Left lung (tissue), 10 donors: Measurements from ENCODE around the gene CROCC2. TPM values are rescaled to one million over a fixed set of nuclear protein-coding genes. Genes with fewer than 3 reads are reported as not detected.

Experiments
- ATAC-seq: fragments of 200-7000 bp; cut with Tn5 transposase; one replicate; pipeline ENCODE4 v1.9.1; 2020; ENCODE audit warnings: moderate library complexity
- DNase-seq, 4 donors: peaks; one replicate each; pipeline ENCODE4 v3.0.0-alpha.2; 2013 to 2020
- H3K27ac ChIP-seq, 2 donors: fragments of 200-600 bp; sonication (generic) in 1 of 2; one replicate each; pipeline versions ENCODE4 v1.5.0 to v1.8.0; 2020 to 2021
- H3K27me3 ChIP-seq, 2 donors: fragments of 200-600 bp; sonication (generic) in 1 of 2; one replicate each; pipeline versions ENCODE4 v1.5.0 to v1.8.0; 2020 to 2021
- H3K36me3 ChIP-seq, 2 donors: fragments of 200-600 bp; sonication (generic) in 1 of 2; one replicate each; pipeline versions ENCODE4 v1.5.0 to v1.8.0; 2020 to 2021
- H3K4me1 ChIP-seq, 2 donors: fragments of 200-600 bp; one replicate each; pipeline ENCODE4 v1.8.0; 2021
- H3K4me3 ChIP-seq, 2 donors: fragments of 200-600 bp; sonication (generic) in 1 of 2; one replicate each; pipeline versions ENCODE4 v1.5.0 to v1.8.0; 2020 to 2021; ENCODE audit warnings: mild to moderate bottlenecking in 1 of 2
- H3K9me3 ChIP-seq, 2 donors: fragments of 200-600 bp; sonication (generic) in 1 of 2; one replicate each; pipeline versions ENCODE4 v1.5.0 to v1.8.0; 2020 to 2021
- CTCF ChIP-seq, 2 donors: fragments of 200-600 bp; sonication (generic) in 1 of 2; IDR thresholded peaks; one replicate each; pipeline versions ENCODE4 v1.5.0 to v1.8.0; 2021; ENCODE audit warnings: antibody characterized with exemption in 2 of 2
- intact Hi-C, 2 donors: fragments of 100-400 bp; cut with DNase I; formaldehyde crosslinking; loops; one replicate each; pipeline versions ENCODE4 v1.11.2 to v1.14.2; 2022
- polyA plus RNA-seq, 6 donors: library from polyadenylated mRNA; unstranded; fragments of 120-200 nt; gene quantifications; one replicate each; pipeline ENCODE4 v1.2.1, GENCODE V29; 2013; ENCODE audit not compliant: insufficient read length in 6 of 6
- total RNA-seq, 2 donors: library from RNA; stranded (reverse); fragmentation: NEBNext Ultra II Directional; extraction: Animal tissue kit (Norgen Biotek cat#: 25700); gene quantifications; one replicate each; pipeline ENCODE4 v1.2.1, GENCODE V29; 2021
- donor health status: DM: no; HTN: yes; CAD: no.
- donor health status: DM: no; HTN: no; CAD: no.

The CROCC2 gene
- total and polyA plus RNA-seq, 8 donors: 0.32 to 4.4 (median 2.3) TPM

- intact Hi-C loops: no loop called here
- ATAC-seq (peak; percentile 87), DNase-seq (peak; percentile 89 to 95 (median 92))
- Histone ChIP-seq H3K4me1 (peaks cover 12 to 55% of the 10 kb centered on the region in 2 donors), H3K27me3 (peaks cover 0 to 27% of the 10 kb centered on the region in 2 donors), H3K4me3 (peak within 1 kb of the TSS; percentile 47 to 55), H3K27ac (peak within 1 kb of the TSS; percentile 73 to 82), H3K36me3 (peaks cover 0 to 4% of the 10 kb centered on the region in 2 donors), H3K9me3 (no peaks in the 10 kb centered on the region)
- no peak for TF ChIP-seq CTCF (IDR thresholded peaks at IDR 0.05)
These were observed 91.9 kb downstream of the CROCC2 start, which contains the start of gene SNED1 for GRCh38 chr2:240997856-240998705. TSS of gene SNED1 (plus strand) at chr2:240998618. CDS start at chr2:240998838, 220 bp downstream.

GRCh38 chr2:240998706-240998994 is 92.5 kb downstream of the CROCC2 start:
- H3K9me3 ChIP-seq: peaks cover 0 to 5% of the 10 kb centered on the region in 2 donors
- TF ChIP-seq CTCF (IDR thresholded peaks at IDR 0.05): no peak
- no peak for DNase-seq
- H3K27ac ChIP-seq: peak overlapping the region; percentile 48 to 55
- intact Hi-C loops: no loop called here
- peaks cover 0 to 10% of the 10 kb centered on the region in 2 donors for H3K36me3 ChIP-seq
- peak overlapping the region; percentile 47 to 55 for H3K4me3 ChIP-seq
- peaks cover 0 to 27% of the 10 kb centered on the region in 2 donors for H3K27me3 ChIP-seq
- ATAC-seq: no peak
- peaks cover 12 to 55% of the 10 kb centered on the region in 2 donors for H3K4me1 ChIP-seq

GRCh38 chr2:240998995-240999791 is 93.1 kb downstream of the CROCC2 start:
- peaks cover 0 to 11% of the 10 kb centered on the region in 2 donors for H3K36me3 ChIP-seq
- peaks cover 0 to 27% of the 10 kb centered on the region in 2 donors for H3K27me3 ChIP-seq
- H3K4me3 ChIP-seq: peak overlapping the region; percentile 47 to 55
- intact Hi-C loops: no loop called here
- ATAC-seq: peak; percentile 5
- peak in 1 of 4 donors; percentile 81 for DNase-seq
- peaks cover 0 to 10% of the 10 kb centered on the region in 2 donors for H3K9me3 ChIP-seq
- no peak for TF ChIP-seq CTCF (IDR thresholded peaks at IDR 0.05)
- H3K4me1 ChIP-seq: peaks cover 12 to 55% of the 10 kb centered on the region in 2 donors
- peak overlapping the region; percentile 48 to 55 for H3K27ac ChIP-seq

GRCh38 chr2:240999873-241000541 is 93.9 kb downstream of the CROCC2 start:
- peak overlapping the region; percentile 36 to 50 for H3K27ac ChIP-seq
- peaks cover 0 to 27% of the 10 kb centered on the region in 2 donors for H3K27me3 ChIP-seq
- peaks cover 0 to 11% of the 10 kb centered on the region in 2 donors for H3K36me3 ChIP-seq
- H3K9me3 ChIP-seq: peaks cover 0 to 18% of the 10 kb centered on the region in 2 donors
- TF ChIP-seq CTCF (IDR thresholded peaks at IDR 0.05): no peak
- intact Hi-C loops: no loop called here
- no peak for DNase-seq
- peak; percentile 1 for ATAC-seq
- peaks cover 12 to 55% of the 10 kb centered on the region in 2 donors for H3K4me1 ChIP-seq
- peak overlapping the region; percentile 47 to 55 for H3K4me3 ChIP-seq
